ENCODE measurements around the gene PIGH. TPM values are rescaled to one million over a fixed set of nuclear protein-coding genes. Genes with fewer than 3 reads are reported as not detected.

The PIGH gene
- total RNA-seq, 1 donor from 2014 or later = 18.3 TPM

DNA sequence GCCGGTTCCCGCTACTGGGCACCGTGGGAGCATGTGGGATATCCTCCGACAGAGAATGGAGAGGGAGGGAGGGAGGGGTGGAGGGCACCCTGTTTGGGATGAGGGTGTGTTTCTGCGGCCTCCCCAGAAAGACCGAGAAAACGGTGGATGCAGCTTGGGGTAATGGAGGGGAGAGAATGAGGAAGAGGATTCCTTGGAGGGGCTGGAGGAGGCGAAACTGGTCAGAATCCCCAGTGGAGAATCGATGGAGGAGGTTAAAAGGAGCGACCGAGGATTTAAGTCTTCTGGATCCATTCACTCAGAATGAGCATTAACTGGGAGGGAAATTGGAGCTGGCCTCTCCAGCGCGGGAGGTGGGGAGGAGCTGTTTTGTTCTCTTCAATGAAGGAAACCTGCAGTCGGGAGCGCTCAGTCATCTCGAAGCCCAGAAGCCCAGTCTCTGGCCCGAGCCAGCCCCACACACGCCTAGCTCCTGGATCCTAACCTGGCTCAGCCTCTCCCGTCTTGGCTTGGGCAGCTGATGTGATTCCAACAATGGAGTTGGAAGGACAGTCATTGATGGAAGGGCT lies 20.2 kb upstream of the PIGH start:
- TF ChIP-seq CTCF (IDR thresholded peaks at IDR 0.05) = no peak
- peaks cover 10% of the 10 kb centered on the region for H3K27me3 Mint-ChIP-seq (ENCODE audit: unreplicated experiment)
- H3K4me3 Mint-ChIP-seq (ENCODE audit: unreplicated experiment) = peak overlapping the region; percentile 81
- H3K27ac Mint-ChIP-seq (ENCODE audit: unreplicated experiment) = peak overlapping the region; percentile 81
- DNase-seq (ENCODE audit: extremely low spot score, unreplicated experiment) = no peak
- peaks cover 32% of the 10 kb centered on the region for H3K4me1 Mint-ChIP-seq (ENCODE audit: unreplicated experiment)
- no peaks in the 10 kb centered on the region for H3K9me3 Mint-ChIP-seq (ENCODE audit: unreplicated experiment)
- H3K36me3 Mint-ChIP-seq (ENCODE audit: unreplicated experiment) = peaks cover 4% of the 10 kb centered on the region

DNA sequence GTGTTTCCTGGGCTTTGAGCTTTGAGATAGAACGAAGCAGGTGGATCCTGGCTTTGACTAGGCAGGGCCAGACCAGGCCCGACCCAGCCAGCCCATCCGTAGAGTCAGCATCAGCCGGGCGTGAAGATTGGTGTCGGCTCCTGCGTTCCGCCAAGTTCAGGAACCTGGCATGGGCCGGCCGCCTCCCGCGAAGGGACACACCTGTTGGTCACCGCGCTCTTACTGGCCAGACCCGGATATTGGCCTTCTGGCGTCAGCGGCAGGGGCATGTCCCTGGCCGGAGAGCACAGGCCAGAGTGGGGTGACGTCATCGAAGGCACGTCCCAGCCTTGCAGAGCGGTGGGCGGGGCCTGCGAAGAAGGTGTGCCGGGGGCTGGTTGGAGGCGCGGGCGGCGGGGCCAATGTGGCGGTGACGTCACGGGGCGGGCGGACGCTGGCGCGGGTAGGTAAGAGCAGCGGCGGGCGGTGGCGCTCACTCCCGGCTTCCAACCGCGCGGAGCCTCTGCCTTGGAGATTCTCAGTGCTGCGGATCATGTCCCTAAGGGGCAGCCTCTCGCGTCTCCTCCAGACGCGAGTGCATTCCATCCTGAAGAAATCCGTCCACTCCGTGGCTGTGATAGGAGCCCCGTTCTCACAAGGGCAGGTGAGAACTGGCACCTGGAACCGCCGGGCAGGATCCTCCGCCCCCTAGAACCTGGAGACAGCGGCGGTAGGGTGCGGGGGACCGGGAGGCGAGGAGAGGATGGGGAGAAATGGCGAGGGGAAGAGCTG lies 19.6 kb upstream of the PIGH start, which contains the start of gene ARG2:
TSS of gene ARG2 (plus strand) at position 475 of the 771 bp plus-strand sequence. CDS start at position 533, 58 bp downstream.
- Mint-ChIP-seq H3K36me3 (ENCODE audit: unreplicated experiment) (peaks cover 6% of the 10 kb centered on the region), H3K27ac (ENCODE audit: unreplicated experiment) (peak within 1 kb of the TSS; percentile 97), H3K4me3 (ENCODE audit: unreplicated experiment) (peak within 1 kb of the TSS; percentile 81), H3K27me3 (ENCODE audit: unreplicated experiment) (peaks cover 15% of the 10 kb centered on the region), H3K4me1 (ENCODE audit: unreplicated experiment) (peaks cover 32% of the 10 kb centered on the region), H3K9me3 (ENCODE audit: unreplicated experiment) (no peaks in the 10 kb centered on the region)
- peak; percentile 97 for DNase-seq (ENCODE audit: extremely low spot score, unreplicated experiment)
- no peak for TF ChIP-seq CTCF (IDR thresholded peaks at IDR 0.05)

DNA sequence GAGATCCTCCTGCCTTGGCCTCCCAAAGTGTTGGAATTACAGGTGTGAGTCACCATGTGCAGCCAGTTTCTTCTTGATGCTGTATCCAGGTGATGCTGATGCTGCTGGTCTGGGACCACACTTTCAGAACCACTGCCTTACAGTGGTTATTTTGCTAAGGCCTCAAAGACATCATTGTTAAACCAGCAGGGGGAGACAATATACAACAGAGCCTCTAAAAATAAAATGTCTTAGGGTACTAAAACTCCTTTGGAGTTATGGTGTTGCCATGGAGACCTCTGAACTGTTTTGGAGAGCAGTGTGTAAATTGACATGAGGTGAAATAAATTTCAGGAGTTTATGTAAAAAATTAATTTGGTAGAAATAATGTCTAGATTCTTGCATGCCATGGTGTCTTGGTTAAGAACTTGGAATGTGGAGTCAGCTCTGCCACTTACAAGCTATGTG lies 18.6 kb upstream of the PIGH start:
- no peak for DNase-seq (ENCODE audit: extremely low spot score, unreplicated experiment)
- peaks cover 21% of the 10 kb centered on the region for H3K27me3 Mint-ChIP-seq (ENCODE audit: unreplicated experiment)
- H3K36me3 Mint-ChIP-seq (ENCODE audit: unreplicated experiment) = peaks cover 3% of the 10 kb centered on the region
- peak overlapping the region; percentile 97 for H3K27ac Mint-ChIP-seq (ENCODE audit: unreplicated experiment)
- no peaks in the 10 kb centered on the region for H3K9me3 Mint-ChIP-seq (ENCODE audit: unreplicated experiment)
- peak overlapping the region; percentile 70 for H3K4me3 Mint-ChIP-seq (ENCODE audit: unreplicated experiment)
- peak; percentile 82 for TF ChIP-seq CTCF (IDR thresholded peaks at IDR 0.05)
- H3K4me1 Mint-ChIP-seq (ENCODE audit: unreplicated experiment) = peaks cover 32% of the 10 kb centered on the region

GRCh38 chr14:67610491-67610890 lies 10.4 kb upstream of the PIGH start:
- TF ChIP-seq CTCF (IDR thresholded peaks at IDR 0.05) = no peak
- Mint-ChIP-seq H3K4me3 (ENCODE audit: unreplicated experiment) (no peak overlapping the region), H3K27ac (ENCODE audit: unreplicated experiment) (no peak overlapping the region), H3K27me3 (ENCODE audit: unreplicated experiment) (peaks cover 59% of the 10 kb centered on the region), H3K4me1 (ENCODE audit: unreplicated experiment) (no peaks in the 10 kb centered on the region), H3K36me3 (ENCODE audit: unreplicated experiment) (peaks cover 3% of the 10 kb centered on the region), H3K9me3 (ENCODE audit: unreplicated experiment) (no peaks in the 10 kb centered on the region)
- DNase-seq (ENCODE audit: extremely low spot score, unreplicated experiment) = no peak

- Mint-ChIP-seq H3K4me3 (ENCODE audit: unreplicated experiment) (no peak overlapping the region), H3K36me3 (ENCODE audit: unreplicated experiment) (no peaks in the 10 kb centered on the region), H3K27me3 (ENCODE audit: unreplicated experiment) (peaks cover 57% of the 10 kb centered on the region), H3K4me1 (ENCODE audit: unreplicated experiment) (no peaks in the 10 kb centered on the region), H3K9me3 (ENCODE audit: unreplicated experiment) (no peaks in the 10 kb centered on the region), H3K27ac (ENCODE audit: unreplicated experiment) (no peak overlapping the region)
- TF ChIP-seq CTCF (IDR thresholded peaks at IDR 0.05) = no peak
- no peak for DNase-seq (ENCODE audit: extremely low spot score, unreplicated experiment)
Observed at GRCh38 chr14:67609642-67610310, 9.7 kb upstream of the PIGH start.

All from osteocyte (in vitro differentiated cells).